Endothelial cell of umbilical vein (primary cell): ENCODE data around the gene NR3C1. TPM values are rescaled to one million over a fixed set of nuclear protein-coding genes. Genes with fewer than 3 reads are reported as not detected.

Experiments
- BruUV-seq: library from RNA; stranded (reverse); fragments of 400-500 nt; replicated peaks from 2 replicates; lab custom pipeline; 2021; lab: Mats Ljungman, UMichigan
- CTCF ChIA-PET: fragments of 300-600, 350-600 bp; sonication (Branson Sonifier 250); formaldehyde crosslinking; loops from one replicate; lab custom pipeline; 2021; ENCODE audit warnings: antibody characterized with exemption, inconsistent platforms; lab: Charles Lee
- POLR2A ChIA-PET: fragments of 300-600, 350-600 bp; sonication (Branson Sonifier 250); formaldehyde crosslinking; loops from one replicate; lab custom pipeline; 2021; ENCODE audit warnings: antibody characterized with exemption, inconsistent platforms; lab: Charles Lee
- DNase-seq: peaks from one replicate; pipeline ENCODE4 v3.0.0-alpha.2; 2011; ENCODE audit warnings: low read depth, low spot score
- FAIRE-seq: peaks from 2 replicates; lab custom pipeline; 2011; peaks lifted over from hg19 to GRCh38; lab: Jason Lieb, UNC
- H2AFZ ChIP-seq: 2 replicates; pipeline ENCODE4 v1.6.0; 2012; ENCODE audit warnings: low read depth, low read length, control low read depth, inconsistent platforms
- H3K27ac ChIP-seq: 2 replicates; pipeline ENCODE4 v1.5.1; 2011; ENCODE audit warnings: low read depth, mild to moderate bottlenecking, control low read depth, low read length, moderate library complexity; ENCODE audit not compliant: insufficient read depth
- H3K27me3 ChIP-seq, 2 experiments: 2 replicates each; pipeline versions ENCODE4 v1.6.0 to v1.6.1; 2011; ENCODE audit warnings: low read length in 2 of 2, mixed read lengths in 1 of 2; ENCODE audit not compliant: control insufficient read depth in 2 of 2, insufficient read depth in 2 of 2
- H3K36me3 ChIP-seq, 2 experiments: 2 replicates in 1 of 2; 3 replicates in 1 of 2; pipeline ENCODE4 v1.5.1; 2011; ENCODE audit warnings: low read length in 2 of 2, mild to moderate bottlenecking in 1 of 2, moderate library complexity in 1 of 2; ENCODE audit not compliant: control insufficient read depth in 2 of 2, insufficient read depth in 2 of 2; ENCODE audit errors: extremely low read depth in 1 of 2
- H3K4me1 ChIP-seq: 3 replicates; pipeline ENCODE4 v1.5.1; 2011; ENCODE audit warnings: mild to moderate bottlenecking, low read length; ENCODE audit not compliant: control insufficient read depth, insufficient read depth; ENCODE audit errors: extremely low read depth
- H3K4me2 ChIP-seq: 2 replicates; pipeline ENCODE4 v1.6.1; 2011; ENCODE audit warnings: low read length, control low read depth, mixed read lengths; ENCODE audit not compliant: insufficient read depth
- H3K4me3 ChIP-seq, 3 experiments: fragments of 200-600 bp in 1 of 3; sonication (generic), shearing (Covaris generic) in 1 of 3; replicated peaks in 1 of 3; 2 replicates each; pipeline ENCODE4 v1.5.1; 2011 to 2016; ENCODE audit warnings: control low read depth in 3 of 3, low read length in 3 of 3, mild to moderate bottlenecking in 2 of 3, inconsistent platforms in 1 of 3, low read depth in 1 of 3, moderate library complexity in 1 of 3; ENCODE audit not compliant: insufficient read depth in 1 of 3
- H3K79me2 ChIP-seq: 2 replicates; pipeline ENCODE4 v1.6.0; 2012; ENCODE audit warnings: low read length, inconsistent platforms; ENCODE audit not compliant: control insufficient read depth, insufficient read depth
- H3K9ac ChIP-seq: replicated peaks from 2 replicates; pipeline ENCODE3; 2011; ENCODE audit warnings: low read length, control low read depth; ENCODE audit not compliant: insufficient read depth; ENCODE audit errors: extremely low read depth
- H3K9me1 ChIP-seq: replicated peaks from 3 replicates; pipeline ENCODE4 v1.6.0; 2011; ENCODE audit warnings: mild to moderate bottlenecking, low read length; ENCODE audit not compliant: control insufficient read depth, insufficient read depth; ENCODE audit errors: extremely low read depth
- H3K9me3 ChIP-seq: replicated peaks from 2 replicates; pipeline ENCODE4 v1.5.1; 2012; ENCODE audit warnings: low read length, inconsistent platforms; ENCODE audit not compliant: control insufficient read depth, insufficient read depth
- H4K20me1 ChIP-seq: replicated peaks from 2 replicates; pipeline ENCODE3; 2011; ENCODE audit warnings: mild to moderate bottlenecking, low read length; ENCODE audit not compliant: control insufficient read depth, insufficient read depth; ENCODE audit errors: extremely low read depth
- EZH2 ChIP-seq: IDR thresholded peaks from 2 replicates; pipeline ENCODE4 v1.6.1; 2012; ENCODE audit warnings: borderline replicate concordance, low read depth, mild to moderate bottlenecking, moderate library complexity, low read length, inconsistent platforms; ENCODE audit not compliant: severe bottlenecking
- FOS ChIP-seq: IDR thresholded peaks from 2 replicates; pipeline ENCODE4 v1.6.1; 2011; ENCODE audit warnings: mild to moderate bottlenecking, low read length, moderate library complexity, borderline replicate concordance; ENCODE audit not compliant: insufficient read depth
- GATA2 ChIP-seq: IDR thresholded peaks from 2 replicates; pipeline ENCODE4 v1.7.0; 2011; ENCODE audit warnings: low read depth, mild to moderate bottlenecking, moderate library complexity, mixed read lengths, low read length; ENCODE audit not compliant: insufficient read length, insufficient read depth
- JUN ChIP-seq: IDR thresholded peaks from 2 replicates; pipeline ENCODE4 v1.6.1; 2011; ENCODE audit warnings: borderline replicate concordance, low read depth; ENCODE audit not compliant: insufficient read length, insufficient read depth
- MAX ChIP-seq: IDR thresholded peaks from 2 replicates; pipeline ENCODE4 v1.6.1; 2011; ENCODE audit not compliant: insufficient read depth, insufficient read length
- MYC ChIP-seq: IDR thresholded peaks from one replicate; pipeline ENCODE4 v1.6.1; 2011; ENCODE audit warnings: mild to moderate bottlenecking, low read depth, low read length
- POLR2A ChIP-seq: IDR thresholded peaks from 2 replicates; pipeline ENCODE4 v1.6.1; 2012; ENCODE audit warnings: low read depth, mild to moderate bottlenecking, control low read depth, low read length
- POLR2AphosphoS5 ChIP-seq: IDR thresholded peaks from 2 replicates; pipeline ENCODE4 v1.6.1; 2012; ENCODE audit warnings: low read depth, mild to moderate bottlenecking, control low read depth, low read length, moderate library complexity; ENCODE audit not compliant: insufficient read depth
- dilution Hi-C: fragments of 300-500 bp; cut with MboI; formaldehyde crosslinking; loops from one replicate; pipeline ENCODE4 v1.15.0; 2019; ENCODE audit warnings: low sequenced_read_pairs; ENCODE audit not compliant: extremely low pct_ligation_motif_present
- intact Hi-C: fragments of 100-400 bp; cut with micrococcal nuclease; formaldehyde crosslinking; loops from one replicate; pipeline ENCODE4 v1.10.0; 2022
- polyA plus RNA-seq, 4 experiments: library from polyadenylated mRNA; depleted of rRNA in 3 of 4; stranded (reverse) in 3 of 4; unstranded in 1 of 4; fragments of >200 nt; gene quantifications; 2 replicates each; pipeline versions ENCODE4 v1.2.1 to v1.2.3, GENCODE V29; 2011 to 2012; ENCODE audit warnings: missing spikeins in 1 of 4
- total RNA-seq: library from RNA; stranded (reverse); gene quantifications from 2 replicates; pipeline ENCODE4 v1.2.3, GENCODE V29; 2021
- TF ChIP-seq, protein P1 (sequence below), 2 donors: IDR thresholded peaks; 1 replicate in 1 of 2; 2 replicates in 1 of 2; pipeline ENCODE4 v1.5.1; 2011; ENCODE audit warnings: low read length in 2 of 2, mild to moderate bottlenecking in 2 of 2, moderate library complexity in 2 of 2, control low read depth in 1 of 2, inconsistent platforms in 1 of 2, low read depth in 1 of 2; ENCODE audit not compliant: insufficient read depth in 1 of 2; ENCODE audit errors: extremely low read depth in 1 of 2

NR3C1 gene
- total and polyA plus RNA-seq, 2 donors (not counting 3 experiments of a cell fraction or from before 2014, with no cell fraction given) = 4.1 to 17.0 TPM

DNA sequence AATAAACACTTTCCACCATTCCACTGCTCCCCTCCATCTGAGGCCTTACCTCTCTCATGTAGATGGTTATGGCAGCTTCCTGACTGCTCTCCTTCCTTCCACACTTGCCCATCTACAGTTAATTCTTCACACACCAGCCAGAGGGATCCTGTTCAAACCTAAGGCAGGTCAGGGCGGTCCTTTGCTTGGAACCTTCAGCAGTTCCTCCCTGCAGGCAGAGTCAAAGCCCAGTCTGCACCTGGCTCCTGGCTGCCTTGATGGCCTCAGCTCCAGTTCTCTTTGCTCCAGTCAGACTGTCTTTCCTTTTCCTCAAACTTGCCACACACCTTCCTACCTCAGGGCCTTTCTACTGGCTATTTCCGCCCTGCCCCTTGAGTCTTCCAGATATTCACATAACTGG is 30.2 kb upstream of the NR3C1 start:
- Histone ChIP-seq H3K9ac (no peak overlapping the region), H4K20me1 (no peaks in the 10 kb centered on the region), H3K4me3 (no peak overlapping the region), H3K27ac (no peak overlapping the region), H3K4me2 (no peak overlapping the region), H3K27me3 (no peaks in the 10 kb centered on the region), H3K36me3 (no peaks in the 10 kb centered on the region), H3K4me1 (no peaks in the 10 kb centered on the region), H3K9me1 (no peaks in the 10 kb centered on the region), H3K79me2 (no peaks in the 10 kb centered on the region), H2AFZ (no peak overlapping the region), H3K9me3 (no peaks in the 10 kb centered on the region)
- intact Hi-C loops = no loop called here
- CTCF ChIA-PET = interaction anchor here (1.0 kb wide), 1 partner anchor 10 kb away, joined by 3 read pairs; no protein-coding TSS in a partner anchor
- no TSS peak for BruUV-seq
- POLR2A ChIA-PET = no interaction called here
- dilution Hi-C loops = no loop called here
- no peak for TF ChIP-seq GATA2
- no peak for TF ChIP-seq FOS
- DNase-seq = no peak
- FAIRE-seq = no peak

DNA sequence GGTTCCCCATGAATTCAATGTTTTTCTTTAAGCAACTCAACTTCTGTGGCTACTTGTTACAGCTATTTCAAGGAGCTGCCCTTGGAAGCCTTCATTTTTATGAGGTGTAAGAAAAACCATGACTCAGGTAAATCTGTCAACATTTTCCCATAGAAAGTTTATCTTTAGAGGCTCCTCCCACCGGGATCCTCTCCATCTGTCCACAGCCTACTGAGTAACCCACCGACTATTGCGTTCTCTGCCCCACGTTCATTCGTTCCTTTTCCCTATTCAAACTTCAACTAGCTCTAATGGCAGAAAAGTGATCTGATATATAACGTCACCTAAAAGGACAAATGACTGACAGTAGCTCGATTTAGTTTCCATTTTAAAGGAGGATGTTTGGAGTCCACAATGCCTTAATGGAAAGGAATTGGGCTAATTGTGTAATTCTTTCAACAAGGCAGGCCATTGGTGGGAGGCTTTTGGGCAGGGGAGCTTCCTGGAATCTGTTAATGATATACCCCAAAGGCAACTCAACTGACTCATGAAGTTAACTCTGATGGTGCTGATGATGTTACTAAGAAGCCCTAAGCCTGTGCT is 29.3 kb upstream of the NR3C1 start:
- Histone ChIP-seq H3K36me3 (no peaks in the 10 kb centered on the region), H3K9me1 (no peaks in the 10 kb centered on the region), H2AFZ (no peak overlapping the region), H3K4me1 (no peaks in the 10 kb centered on the region), H3K79me2 (no peaks in the 10 kb centered on the region), H3K9ac (no peak overlapping the region), H3K4me2 (no peak overlapping the region), H3K27me3 (no peaks in the 10 kb centered on the region), H3K9me3 (no peaks in the 10 kb centered on the region), H4K20me1 (no peaks in the 10 kb centered on the region), H3K27ac (no peak overlapping the region), H3K4me3 (no peak overlapping the region)
- ChIA-PET CTCF (no interaction called here), POLR2A (no interaction called here)
- TF ChIP-seq POLR2AphosphoS5 (no peak), JUN (no peak), MYC (no peak), EZH2 (no peak), MAX (no peak), FOS (no peak), POLR2A (no peak), GATA2 (no peak)
- TF ChIP-seq, protein P1, sequence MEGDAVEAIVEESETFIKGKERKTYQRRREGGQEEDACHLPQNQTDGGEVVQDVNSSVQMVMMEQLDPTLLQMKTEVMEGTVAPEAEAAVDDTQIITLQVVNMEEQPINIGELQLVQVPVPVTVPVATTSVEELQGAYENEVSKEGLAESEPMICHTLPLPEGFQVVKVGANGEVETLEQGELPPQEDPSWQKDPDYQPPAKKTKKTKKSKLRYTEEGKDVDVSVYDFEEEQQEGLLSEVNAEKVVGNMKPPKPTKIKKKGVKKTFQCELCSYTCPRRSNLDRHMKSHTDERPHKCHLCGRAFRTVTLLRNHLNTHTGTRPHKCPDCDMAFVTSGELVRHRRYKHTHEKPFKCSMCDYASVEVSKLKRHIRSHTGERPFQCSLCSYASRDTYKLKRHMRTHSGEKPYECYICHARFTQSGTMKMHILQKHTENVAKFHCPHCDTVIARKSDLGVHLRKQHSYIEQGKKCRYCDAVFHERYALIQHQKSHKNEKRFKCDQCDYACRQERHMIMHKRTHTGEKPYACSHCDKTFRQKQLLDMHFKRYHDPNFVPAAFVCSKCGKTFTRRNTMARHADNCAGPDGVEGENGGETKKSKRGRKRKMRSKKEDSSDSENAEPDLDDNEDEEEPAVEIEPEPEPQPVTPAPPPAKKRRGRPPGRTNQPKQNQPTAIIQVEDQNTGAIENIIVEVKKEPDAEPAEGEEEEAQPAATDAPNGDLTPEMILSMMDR (IDR thresholded peaks at IDR 0.05; ENCODE audit: extremely low read depth in 1 of 2, insufficient read depth in 1 of 2, low read depth in 1 of 2, low read length in 2 of 2) = no peak
- intact Hi-C loops (no loop called here), dilution Hi-C loops (no loop called here)
- FAIRE-seq (no peak), DNase-seq (no peak)
- BruUV-seq = no TSS peak
